Kidney (tissue), 14 donors: ENCODE results near the gene VAMP3. TPM values are rescaled to one million over a fixed set of nuclear protein-coding genes. Genes with fewer than 3 reads are reported as not detected.

Experiments
- DNase-seq, 5 donors: peaks; one replicate each; pipeline ENCODE4 v3.0.0-alpha.2; 2013 to 2020
- FAIRE-seq: peaks from 2 replicates; lab custom pipeline; 2012; peaks lifted over from hg19 to GRCh38; lab: Jason Lieb, UNC
- H3K27ac ChIP-seq, 2 donors: one replicate each; pipeline ENCODE4 v1.7.0; 2013; ENCODE audit warnings: low read depth in 2 of 2, low read length in 2 of 2, inconsistent platforms in 1 of 2
- H3K27me3 ChIP-seq: one replicate; pipeline ENCODE4 v1.7.1; 2013; ENCODE audit warnings: low read length, inconsistent platforms; ENCODE audit not compliant: control insufficient read depth, insufficient read depth
- H3K36me3 ChIP-seq, 3 donors: one replicate each; pipeline versions ENCODE4 v1.7.0 to v1.7.1; 2013; ENCODE audit warnings: low read length in 3 of 3, control low read depth in 1 of 3, inconsistent platforms in 1 of 3; ENCODE audit not compliant: insufficient read depth in 3 of 3, control insufficient read depth in 2 of 3
- H3K4me1 ChIP-seq, 3 donors: one replicate each; pipeline versions ENCODE4 v1.7.0 to v1.7.1; 2013; ENCODE audit warnings: low read length in 3 of 3, inconsistent platforms in 1 of 3, low read depth in 1 of 3; ENCODE audit not compliant: control insufficient read depth in 2 of 3, insufficient read depth in 2 of 3
- H3K4me3 ChIP-seq, 3 donors: one replicate each; pipeline versions ENCODE4 v1.7.0 to v1.8.1; 2013; ENCODE audit warnings: low read length in 3 of 3, control low read depth in 1 of 3, inconsistent platforms in 1 of 3
- H3K9ac ChIP-seq, 3 donors: one replicate each; pipeline versions ENCODE4 v1.7.0 to v1.7.1; 2013; ENCODE audit warnings: low read length in 3 of 3, control low read depth in 1 of 3, inconsistent platforms in 1 of 3
- H3K9me3 ChIP-seq, 3 donors: one replicate each; pipeline versions ENCODE4 v1.7.0 to v1.7.1; 2013; ENCODE audit warnings: low read length in 3 of 3, control low read depth in 1 of 3, inconsistent platforms in 1 of 3; ENCODE audit not compliant: control insufficient read depth in 2 of 3, insufficient read depth in 1 of 3
- intact Hi-C: fragments of 100-400 bp; cut with DNase I; formaldehyde crosslinking; loops from one replicate; pipeline ENCODE4 v1.11.1; 2022
- polyA plus RNA-seq: library from polyadenylated mRNA; stranded (reverse); fragments of 350-450 nt; fragmentation: Illumina TruSeq; extraction: RNeasy Lipid Tissue Mini Kit (QIAGEN cat#74804); gene quantifications from one replicate; pipeline ENCODE4 v1.2.3, GENCODE V29; 2014; ENCODE audit warnings: low read depth, low replicate concordance; ENCODE audit not compliant: insufficient read depth
- total RNA-seq: library from RNA; stranded (reverse); fragmentation: NEBNext Ultra II Directional; extraction: Animal tissue kit (Norgen Biotek cat#: 25700); gene quantifications from one replicate; pipeline ENCODE4 v1.2.1, GENCODE V29; 2021
- TF ChIP-seq, protein P1 (sequence below): IDR thresholded peaks from 3 replicates; pipeline ENCODE4 v1.5.1; 2012; ENCODE audit warnings: mild to moderate bottlenecking, moderate library complexity, borderline replicate concordance; ENCODE audit not compliant: insufficient read depth; ENCODE audit errors: extremely low read depth
- donor health status: control.
- donor health status: control.
- donor health status: control.
- donor health status: control.
- donor health status: control.
- donor health status: DM: yes; HTN: yes; CAD: no.
- donor health status: Normal renal cell carcinoma (clear cell type).

Gene VAMP3
- total and polyA plus RNA-seq, 2 donors from 2014 or later = 69.7 to 93.8 TPM

GRCh38 chr1:7781923-7782495 is 10.9 kb downstream of the VAMP3 start:
- Histone ChIP-seq H3K9ac (no peak overlapping the region), H3K9me3 (no peaks in the 10 kb centered on the region), H3K27me3 (no peaks in the 10 kb centered on the region), H3K27ac (no peak overlapping the region), H3K4me3 (no peak overlapping the region), H3K4me1 (peaks cover 0 to 6% (median 0%) of the 10 kb centered on the region in 3 donors), H3K36me3 (peaks cover 0 to 45% (median 21%) of the 10 kb centered on the region in 3 donors)
- DNase-seq = no peak
- intact Hi-C loops = no loop called here
- TF ChIP-seq, protein P1, sequence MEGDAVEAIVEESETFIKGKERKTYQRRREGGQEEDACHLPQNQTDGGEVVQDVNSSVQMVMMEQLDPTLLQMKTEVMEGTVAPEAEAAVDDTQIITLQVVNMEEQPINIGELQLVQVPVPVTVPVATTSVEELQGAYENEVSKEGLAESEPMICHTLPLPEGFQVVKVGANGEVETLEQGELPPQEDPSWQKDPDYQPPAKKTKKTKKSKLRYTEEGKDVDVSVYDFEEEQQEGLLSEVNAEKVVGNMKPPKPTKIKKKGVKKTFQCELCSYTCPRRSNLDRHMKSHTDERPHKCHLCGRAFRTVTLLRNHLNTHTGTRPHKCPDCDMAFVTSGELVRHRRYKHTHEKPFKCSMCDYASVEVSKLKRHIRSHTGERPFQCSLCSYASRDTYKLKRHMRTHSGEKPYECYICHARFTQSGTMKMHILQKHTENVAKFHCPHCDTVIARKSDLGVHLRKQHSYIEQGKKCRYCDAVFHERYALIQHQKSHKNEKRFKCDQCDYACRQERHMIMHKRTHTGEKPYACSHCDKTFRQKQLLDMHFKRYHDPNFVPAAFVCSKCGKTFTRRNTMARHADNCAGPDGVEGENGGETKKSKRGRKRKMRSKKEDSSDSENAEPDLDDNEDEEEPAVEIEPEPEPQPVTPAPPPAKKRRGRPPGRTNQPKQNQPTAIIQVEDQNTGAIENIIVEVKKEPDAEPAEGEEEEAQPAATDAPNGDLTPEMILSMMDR = no peak
- no peak for FAIRE-seq

- intact Hi-C loops = no loop called here
- no peaks in the 10 kb centered on the region for H3K27me3 ChIP-seq
- TF ChIP-seq, protein P1 = no peak
- H3K36me3 ChIP-seq = peaks cover 3 to 42% (median 13%) of the 10 kb centered on the region in 3 donors
- FAIRE-seq = no peak
- peak overlapping the region in 1 of 3 donors; percentile 20 for H3K9ac ChIP-seq
- H3K27ac ChIP-seq = peak overlapping the region; percentile 54 to 82
- no peaks in the 10 kb centered on the region for H3K9me3 ChIP-seq
- H3K4me1 ChIP-seq = peaks cover 0 to 6% (median 0%) of the 10 kb centered on the region in 3 donors
- H3K4me3 ChIP-seq = peak overlapping the region; percentile 38 to 44 (median 42)
- DNase-seq = peak in 3 of 5 donors; percentile 49 to 94 (median 72)
These were observed 12.1 kb downstream of the VAMP3 start for GRCh38 chr1:7783178-7783711.

- intact Hi-C loops = no loop called here
- H3K27me3 ChIP-seq = no peaks in the 10 kb centered on the region
- no peaks in the 10 kb centered on the region for H3K9me3 ChIP-seq
- no peak for FAIRE-seq
- H3K4me3 ChIP-seq = peak within 1 kb of the TSS; percentile 38 to 77 (median 49)
- peaks cover 0 to 6% (median 0%) of the 10 kb centered on the region in 3 donors for H3K4me1 ChIP-seq
- peak within 1 kb of the TSS; percentile 79 to 84 for H3K27ac ChIP-seq
- DNase-seq = peak; percentile 98 to 99 (median 99)
- peaks cover 3 to 43% (median 12%) of the 10 kb centered on the region in 3 donors for H3K36me3 ChIP-seq
- TF ChIP-seq, protein P1 = no peak
- H3K9ac ChIP-seq = peak within 1 kb of the TSS in 2 of 3 donors; percentile 20 to 62
These were observed 12.9 kb downstream of the VAMP3 start, which contains the start of gene PER3 for GRCh38 chr1:7783826-7784491. PER3 (plus strand) TSS chr1:7784291; CDS start chr1:7784878, 587 bp downstream.
